NCI-H748 (cell line): Measurements from ENCODE around the gene EPS15.

Source experiments
- DNase-seq: peaks from one replicate; lab custom pipeline; 2025; ENCODE audit not compliant: unreplicated experiment; lab: John Stamatoyannopoulos, UW

Gene EPS15

DNA sequence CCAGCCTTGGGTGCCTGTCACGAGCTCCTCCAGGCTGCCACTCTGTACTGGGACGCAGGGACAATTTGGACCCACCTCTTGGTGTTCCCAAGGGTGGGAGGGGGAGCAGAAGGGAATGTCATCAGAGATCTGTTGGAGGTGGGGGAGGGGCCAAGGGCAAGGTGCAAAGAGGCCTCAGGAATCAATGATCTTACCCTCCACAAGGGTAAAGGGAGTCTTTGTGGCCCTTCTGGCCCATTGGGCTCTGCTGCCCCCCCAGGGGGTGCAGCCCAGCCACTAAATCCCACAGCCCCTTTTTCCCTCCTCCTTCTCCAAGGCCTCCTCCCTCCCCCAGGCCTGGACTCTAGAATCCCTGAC is 197.2 kb downstream of the EPS15 start:
- DNase-seq = no peak

GRCh38 chr1:51320967-51321923 is 197.8 kb downstream of the EPS15 start:
- no peak for DNase-seq

DNA sequence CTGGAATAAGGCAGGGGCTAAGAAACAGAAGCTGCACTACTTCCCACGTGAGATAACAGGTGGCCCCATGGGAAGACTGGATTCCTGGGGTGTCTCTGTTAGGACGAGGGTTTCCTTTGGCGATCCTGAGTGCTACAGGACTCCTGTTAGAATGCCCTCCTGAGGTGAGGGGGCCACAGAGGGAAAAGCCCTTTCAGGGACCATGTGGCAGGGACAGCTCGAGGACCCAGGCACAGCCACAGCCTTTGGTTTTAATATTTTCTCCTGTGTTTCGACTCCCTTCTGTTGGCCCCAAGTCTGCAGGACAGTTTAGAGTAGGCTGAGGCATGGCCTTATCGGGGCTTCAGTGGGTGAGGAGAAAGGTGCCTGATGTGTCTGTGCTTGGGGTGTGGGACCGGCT is 201.3 kb downstream of the EPS15 start:
- no peak for DNase-seq

DNA sequence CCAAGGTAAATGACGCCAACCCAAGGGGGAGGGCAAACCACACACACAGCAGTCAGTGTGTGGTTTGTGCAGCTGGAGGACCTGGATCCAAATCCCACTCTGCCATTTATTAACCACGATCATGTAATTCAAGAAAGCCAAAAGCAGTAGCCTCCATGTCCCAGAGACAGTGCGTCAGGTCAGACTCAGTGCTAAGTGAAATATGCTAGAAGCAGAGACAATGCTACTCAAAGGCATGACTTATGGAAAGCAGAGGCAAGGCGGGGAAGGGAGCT is 202.3 kb downstream of the EPS15 start:
- no peak for DNase-seq

DNA sequence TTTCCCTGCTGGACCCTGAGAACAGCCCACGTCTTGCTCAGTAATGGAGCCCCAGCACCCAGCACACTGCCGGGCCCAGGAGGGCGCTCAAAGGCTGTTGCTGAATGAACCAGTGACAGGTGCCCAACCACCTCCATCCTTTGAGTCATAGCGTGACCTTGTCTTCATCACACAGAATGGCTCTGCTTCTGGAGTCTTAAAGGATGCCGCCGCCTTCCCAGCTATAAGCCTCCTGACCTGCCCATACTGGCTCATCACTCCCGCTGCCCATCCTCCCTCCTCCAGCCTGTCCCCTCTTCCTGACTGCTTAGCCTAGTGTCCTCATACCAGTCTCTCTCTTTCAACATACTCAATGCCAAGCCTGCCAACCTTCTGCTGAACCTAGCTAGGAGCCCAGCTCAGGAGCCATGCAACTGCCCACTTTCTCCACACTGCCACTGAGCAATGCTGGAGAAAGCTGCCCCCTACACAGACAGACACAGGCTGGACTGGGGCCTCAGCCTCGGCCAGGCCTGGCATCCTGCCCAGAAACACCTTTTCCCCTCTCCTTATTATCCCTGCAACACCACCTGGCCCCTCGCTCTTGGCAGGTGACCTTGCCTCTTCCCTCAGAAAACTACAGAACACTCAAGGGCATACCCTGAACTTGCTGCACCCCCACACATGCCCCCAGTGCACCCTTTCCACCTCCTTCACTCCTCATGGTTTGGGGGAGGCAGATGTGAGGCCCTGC is 202.8 kb downstream of the EPS15 start:
- DNase-seq = peak; percentile 57

- DNase-seq = no peak
Measured at GRCh38 chr1:51314974-51315373, 204.1 kb downstream of the EPS15 start.

DNA sequence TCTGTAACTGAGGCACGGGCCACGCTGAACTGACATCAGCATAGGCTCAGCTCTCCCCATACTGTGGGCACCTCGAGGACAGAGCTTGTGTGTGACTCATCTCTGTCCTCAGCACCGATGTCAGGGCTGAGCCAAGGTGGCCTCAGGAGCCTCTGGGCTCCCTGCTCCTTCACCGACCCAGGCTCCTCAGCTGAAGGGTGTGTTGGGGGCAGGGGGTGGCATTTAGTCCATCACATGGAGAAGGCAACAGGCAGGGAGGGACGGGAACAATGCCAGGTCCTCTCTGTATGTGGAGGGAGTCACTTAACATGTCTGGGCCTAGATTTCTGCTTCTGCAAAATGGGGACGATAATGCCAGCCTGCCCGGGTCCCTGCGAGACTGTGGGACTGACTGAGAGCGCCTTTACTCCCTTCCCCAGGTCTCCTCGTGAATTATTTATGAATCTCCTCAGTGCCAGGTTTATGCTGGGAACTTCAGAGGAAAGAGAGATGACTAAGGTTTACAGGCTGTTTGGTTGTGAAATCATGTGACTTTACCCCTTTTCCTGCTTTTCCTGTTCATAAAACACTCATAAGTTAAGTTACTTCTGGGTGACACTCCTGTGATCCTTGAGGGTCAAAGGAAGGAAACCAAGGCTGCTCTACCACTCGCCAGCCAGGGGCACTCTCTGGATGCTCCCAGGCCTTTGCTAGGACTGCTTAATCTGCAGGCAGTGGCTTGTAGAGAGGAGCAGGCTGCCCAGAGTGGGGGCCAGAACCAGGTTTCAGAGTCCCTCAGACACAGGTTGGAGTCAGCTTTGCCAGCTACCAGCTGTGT is 204.9 kb downstream of the EPS15 start:
- no peak for DNase-seq

DNA sequence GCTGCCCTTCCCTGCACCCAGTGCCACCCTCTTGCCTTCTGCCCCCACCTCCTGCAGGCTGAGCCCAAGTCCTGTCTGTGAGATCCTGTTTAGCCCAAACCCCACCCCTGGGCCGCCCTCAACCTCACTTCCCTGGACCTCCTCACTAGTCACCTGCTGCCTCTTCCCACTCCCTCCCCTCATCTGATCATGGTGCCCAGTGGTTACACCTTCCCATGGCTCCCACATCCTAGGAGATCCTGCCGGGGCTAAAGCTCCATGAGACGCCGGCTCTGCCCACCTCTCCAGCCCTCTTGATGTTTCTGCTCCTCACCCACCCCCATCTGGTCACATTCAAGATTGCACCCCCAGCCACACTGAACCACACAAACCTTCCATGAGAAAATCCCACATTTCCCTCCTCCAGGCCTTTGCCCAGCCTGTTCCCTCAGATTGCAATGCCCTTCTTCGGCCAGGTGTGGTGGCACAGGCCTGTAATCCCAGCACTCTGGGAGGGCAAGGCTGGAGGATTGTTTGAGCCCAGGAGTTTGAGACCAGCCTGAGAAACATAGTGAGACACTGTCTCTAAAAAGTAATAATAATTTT is 205.7 kb downstream of the EPS15 start:
- DNase-seq = no peak

DNA sequence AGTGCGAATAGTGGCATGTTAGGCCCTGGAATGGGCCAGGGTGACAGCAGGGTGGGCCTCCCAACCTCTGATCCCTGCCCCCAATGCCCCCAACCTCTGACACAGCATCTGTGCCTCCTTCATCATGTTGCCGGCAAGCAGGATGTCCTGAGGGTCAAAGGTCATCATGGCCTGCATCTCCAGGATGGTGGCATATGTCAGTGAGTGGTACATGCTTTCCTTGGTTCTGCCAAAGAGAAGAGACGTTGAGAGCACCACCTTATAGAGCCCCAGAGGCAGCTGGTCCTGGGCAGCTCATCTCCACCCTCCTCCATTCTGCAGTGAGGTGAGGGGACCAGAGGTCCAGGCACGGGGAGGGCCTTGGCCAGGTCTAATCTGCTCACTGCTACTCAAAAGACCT is 206.3 kb downstream of the EPS15 start:
- no peak for DNase-seq

DNA sequence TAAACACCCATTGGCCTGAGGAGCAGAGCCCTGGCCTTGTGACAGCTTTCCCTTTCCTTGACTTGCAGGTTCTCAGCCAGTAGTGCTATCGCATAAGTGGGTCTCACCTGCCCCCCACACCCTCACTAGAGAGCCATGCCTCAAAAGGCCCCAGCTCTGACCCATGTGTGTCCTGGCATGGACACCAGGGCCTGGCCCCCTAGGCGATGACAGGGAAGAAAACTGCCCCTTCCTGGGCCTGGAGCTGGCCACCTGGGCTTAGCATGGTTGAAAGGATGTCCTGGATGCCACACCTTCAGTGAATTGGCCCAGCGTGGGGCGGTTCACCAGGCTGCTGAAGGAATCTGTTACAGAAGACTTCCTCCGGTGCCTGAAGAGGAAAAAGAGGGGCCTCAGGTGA is 207.2 kb downstream of the EPS15 start:
- no peak for DNase-seq

GRCh38 chr1:51310871-51311613 is 208.0 kb downstream of the EPS15 start:
- no peak for DNase-seq

GRCh38 chr1:51309291-51309690 is 209.8 kb downstream of the EPS15 start:
- no peak for DNase-seq

DNA sequence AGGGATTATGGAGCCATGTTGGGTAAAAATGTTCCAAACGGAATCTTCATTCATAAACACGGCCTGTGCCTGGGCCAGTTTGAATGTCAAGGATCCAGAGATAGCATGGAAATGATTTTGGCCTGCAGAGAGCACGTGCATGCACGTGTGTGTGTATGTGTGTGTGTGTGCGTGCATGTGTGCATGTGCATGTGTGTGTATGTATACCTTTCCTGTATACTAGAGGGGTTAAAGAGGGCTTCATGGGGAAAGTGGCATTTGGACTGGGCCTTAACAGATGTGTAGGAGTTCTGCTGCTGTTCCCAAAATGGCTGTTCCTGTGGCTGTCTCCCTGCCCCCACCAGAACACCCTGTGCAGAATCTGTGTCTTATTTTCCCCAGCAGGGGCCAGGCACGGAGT is 210.4 kb downstream of the EPS15 start:
- no peak for DNase-seq

GRCh38 chr1:51306950-51307349 is 212.1 kb downstream of the EPS15 start:
- no peak for DNase-seq

- DNase-seq = no peak
Measured at GRCh38 chr1:51305371-51305823, 213.7 kb downstream of the EPS15 start.

GRCh38 chr1:51304360-51304759 is 214.7 kb downstream of the EPS15 start:
- no peak for DNase-seq
